ENCODE results near the gene SPEG.
"Not testable (repeated sequence)": the region's sequence is repeated elsewhere in the genome, so short reads cannot be mapped to it uniquely, and the experiment has no call there.

The SPEG gene

GRCh38 chr2:219434718-219435525, at the start of gene SPEG:
Gene SPEG, plus strand, starts transcription at chr2:219434843. Its CDS starts 135 bp downstream, at chr2:219434978.
- FAIRE-seq: no peak

GRCh38 chr2:219384859-219385258, 49.8 kb upstream of the SPEG start:
- FAIRE-seq: no peak

- FAIRE-seq: no peak
These were observed 48.6 kb upstream of the SPEG start for GRCh38 chr2:219385958-219386520.

DNA sequence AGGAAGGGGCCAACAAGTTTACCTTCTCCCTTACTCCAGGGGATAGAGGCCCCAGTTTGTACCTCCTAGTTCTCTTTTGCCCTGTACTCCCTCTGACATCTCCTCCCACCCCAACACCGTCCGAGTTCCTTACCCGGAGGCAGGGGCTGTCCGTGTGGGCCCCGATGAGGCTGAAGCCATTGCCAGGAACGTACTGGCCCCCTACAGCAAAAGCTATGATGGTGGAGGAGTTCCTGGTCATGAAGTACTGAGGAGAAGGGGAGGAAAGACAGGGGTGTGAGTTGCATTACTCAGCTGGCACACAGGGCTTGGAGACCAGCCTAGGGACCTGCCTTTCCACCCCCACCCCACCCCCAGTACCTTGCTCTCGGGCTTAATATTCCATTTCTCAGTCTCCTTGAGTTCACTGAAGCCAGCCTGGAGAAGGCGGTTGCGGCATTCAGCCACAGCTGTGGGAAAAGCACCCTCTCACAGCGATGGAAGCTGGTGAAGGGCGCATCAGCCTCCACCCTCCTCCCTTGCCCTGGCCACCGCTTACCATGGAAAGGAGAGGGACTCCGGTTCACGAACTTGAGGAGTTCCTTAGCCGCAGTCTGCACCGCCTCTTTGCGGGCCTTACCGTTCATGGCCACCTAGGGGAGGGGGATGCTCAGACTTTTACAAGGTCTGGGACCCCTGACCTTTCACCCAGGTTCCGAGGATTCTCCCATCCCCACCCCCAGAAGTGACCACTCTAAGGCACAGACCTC, 47.9 kb upstream of the SPEG start:
- FAIRE-seq: no peak

DNA sequence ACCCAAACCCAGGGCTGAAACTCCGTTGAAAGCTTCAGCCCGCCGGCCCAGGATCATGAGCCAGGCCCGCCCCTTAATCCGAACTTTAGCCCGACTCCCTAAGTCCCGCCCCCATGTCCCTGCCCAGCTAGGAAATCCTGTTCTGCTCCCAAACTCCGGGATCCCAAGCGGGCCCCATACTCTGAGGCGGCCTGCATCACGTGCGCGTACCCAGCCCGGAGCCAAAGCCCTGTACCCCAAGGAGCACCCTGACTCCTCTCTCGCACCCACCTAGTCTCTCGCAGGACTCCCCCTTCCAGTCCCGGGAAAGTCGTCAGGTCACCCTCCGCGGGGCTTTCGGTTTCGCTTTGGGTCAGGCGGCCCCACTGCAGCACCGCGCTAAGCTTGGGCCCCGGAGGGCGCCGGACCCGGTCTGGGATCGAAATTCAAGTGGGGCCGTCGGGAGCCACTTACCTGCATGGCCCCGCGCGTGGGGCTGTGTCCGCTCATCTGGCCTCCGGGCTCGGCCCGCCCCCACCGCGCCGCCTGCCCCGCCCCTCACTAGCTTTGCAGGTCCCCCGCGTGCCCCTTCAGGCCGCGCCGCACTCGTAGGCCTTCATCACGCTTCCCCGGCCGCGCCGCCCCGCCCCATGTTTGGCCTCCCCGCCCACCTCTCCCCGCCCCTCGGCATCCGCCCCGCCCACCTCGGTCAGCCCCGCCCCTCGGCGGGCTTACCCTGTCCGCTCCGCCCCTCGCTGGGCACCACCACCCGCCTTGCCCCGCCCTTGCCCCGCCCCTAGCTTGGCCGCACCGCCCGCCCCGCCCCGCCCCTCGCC, 47.1 kb upstream of the SPEG start, which contains the start of gene DNPEP:
Gene DNPEP (minus strand): TSS at position 607 of the 815 bp plus-strand sequence. CDS start 118 bp downstream, at position 489.
- no peak for FAIRE-seq

DNA sequence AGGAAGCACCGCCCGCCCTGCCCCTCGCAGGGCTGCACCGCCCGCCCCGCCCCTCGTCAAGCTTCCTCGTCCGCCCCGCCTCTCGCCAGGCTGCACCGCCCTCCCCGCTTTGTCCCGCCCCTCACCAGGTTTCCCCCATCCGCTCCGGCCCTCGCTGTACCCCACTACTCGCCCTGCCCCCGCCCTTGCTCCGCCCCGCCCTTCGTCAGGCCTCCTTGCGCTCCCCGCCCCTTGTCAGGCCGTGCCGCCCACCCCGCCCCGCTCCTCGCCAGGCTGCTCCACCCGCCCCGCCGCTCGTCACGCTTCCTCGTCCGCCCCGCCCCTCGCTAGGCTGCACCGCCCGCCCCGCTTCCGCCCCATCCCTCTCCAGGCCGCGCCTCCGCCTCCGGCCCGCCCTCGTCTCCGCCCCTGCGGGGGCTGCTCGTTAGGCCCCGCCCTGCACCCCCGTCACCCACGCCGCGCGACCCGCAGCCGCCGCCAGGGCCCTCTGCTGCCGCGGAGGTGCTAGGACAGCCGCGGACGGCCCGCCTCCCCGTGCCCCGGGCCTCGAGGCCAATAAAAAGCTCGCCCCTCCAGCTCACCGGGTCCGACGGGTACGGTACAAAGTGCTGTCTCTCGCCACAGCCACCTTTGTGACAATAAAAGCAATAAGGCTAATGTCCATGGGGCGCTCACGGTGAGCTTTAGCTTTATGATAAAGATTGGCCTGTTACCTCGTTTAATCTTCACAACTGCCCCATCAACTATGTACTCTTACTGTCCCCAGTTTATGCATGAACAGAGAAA, 46.3 kb upstream of the SPEG start:
- no peak for FAIRE-seq

DNA sequence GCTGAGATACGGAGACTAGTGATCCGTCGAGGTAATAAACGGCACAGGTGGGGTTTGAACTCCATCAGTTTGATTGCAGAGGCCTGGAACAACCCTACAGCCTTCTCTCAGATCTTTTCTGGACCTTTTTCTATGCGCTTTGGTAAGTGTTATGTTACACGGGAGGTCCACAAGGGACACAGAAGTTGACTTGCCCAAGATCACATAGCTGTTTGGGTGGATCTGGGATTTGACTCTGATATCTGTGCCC, 45.8 kb upstream of the SPEG start:
- FAIRE-seq: no peak

DNA sequence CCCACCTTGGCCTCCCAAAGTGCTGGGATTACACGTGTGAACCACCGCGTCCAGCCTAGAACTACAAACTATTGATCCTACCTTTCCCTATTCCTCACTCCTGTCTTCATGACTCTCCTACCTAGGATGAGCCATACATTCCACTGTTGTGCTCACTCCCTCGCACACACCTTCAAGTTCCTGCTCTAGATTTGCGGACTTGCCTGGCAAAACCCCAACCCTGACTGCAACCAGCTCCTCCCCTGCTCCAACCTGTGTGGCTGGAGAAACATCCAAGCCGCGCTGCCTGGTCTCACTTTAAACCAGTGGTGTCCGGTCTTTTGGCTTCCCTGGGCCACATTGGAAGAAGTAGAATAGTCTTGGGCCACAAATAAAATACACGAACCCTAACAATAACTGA, 41.9 kb upstream of the SPEG start:
- FAIRE-seq: no peak

DNA sequence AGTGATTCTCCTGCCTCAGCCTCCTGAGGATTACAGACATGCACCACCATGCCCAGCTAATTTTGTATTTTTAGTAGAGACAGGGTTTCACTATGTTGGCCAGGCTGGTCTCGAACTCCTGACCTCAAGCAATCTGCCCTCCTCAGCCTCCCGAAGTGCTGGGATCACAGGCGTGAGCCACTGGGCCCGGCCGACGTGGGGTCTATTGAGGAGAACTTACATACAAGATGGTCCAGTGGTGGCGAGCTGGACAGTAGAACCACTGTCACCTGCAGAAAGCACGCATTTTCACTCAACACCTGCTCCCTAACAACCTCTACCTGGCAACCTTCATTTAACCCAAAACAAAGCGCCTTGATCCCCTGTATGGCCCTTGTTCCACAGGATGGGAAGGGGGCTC, 39.6 kb upstream of the SPEG start:
- not testable (repeated sequence) for FAIRE-seq

GRCh38 chr2:219395609-219396008, 39.0 kb upstream of the SPEG start:
- no peak for FAIRE-seq

- no peak for FAIRE-seq
These were observed 37.7 kb upstream of the SPEG start for GRCh38 chr2:219396863-219397457.

- no peak for FAIRE-seq
These were observed 35.8 kb upstream of the SPEG start for GRCh38 chr2:219398721-219399363.

DNA sequence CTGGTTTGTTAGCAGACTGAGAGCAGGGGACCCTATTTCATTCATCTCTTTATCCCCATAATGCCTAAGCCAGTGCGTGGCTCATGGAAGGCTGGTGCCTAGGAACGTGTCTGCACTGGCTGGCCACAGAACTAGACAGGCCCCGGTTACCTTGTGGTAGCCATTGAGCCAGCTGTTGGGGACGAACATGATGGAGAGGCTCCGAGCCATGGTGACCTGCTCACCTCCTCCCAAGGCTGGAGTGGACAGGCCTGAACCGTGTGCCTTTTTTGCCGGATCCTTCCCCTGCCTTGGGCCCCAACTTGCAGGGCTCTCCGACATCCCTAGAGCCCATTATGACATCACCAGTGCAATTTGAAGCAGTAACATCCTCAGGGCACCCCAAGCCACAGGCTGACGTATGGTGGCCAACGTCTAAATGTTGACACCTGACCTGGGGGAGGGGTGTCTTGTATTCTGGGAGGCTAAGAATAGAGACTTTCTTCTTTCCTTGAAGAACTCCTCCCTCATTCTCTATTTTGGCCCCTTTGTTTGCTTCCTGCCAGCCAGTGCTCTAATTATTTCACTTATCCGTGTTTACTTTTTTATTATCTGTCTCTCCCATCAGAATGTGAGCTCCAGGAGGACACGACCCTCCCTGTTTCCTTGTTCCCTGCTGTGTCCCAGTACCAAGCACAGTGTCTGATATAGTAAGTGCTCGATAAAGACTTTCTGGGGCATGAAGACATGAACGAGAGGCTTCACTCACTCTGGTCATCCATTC, 34.7 kb upstream of the SPEG start:
- FAIRE-seq: no peak

- FAIRE-seq: no peak
These were observed 34.1 kb upstream of the SPEG start for GRCh38 chr2:219400562-219400961.

DNA sequence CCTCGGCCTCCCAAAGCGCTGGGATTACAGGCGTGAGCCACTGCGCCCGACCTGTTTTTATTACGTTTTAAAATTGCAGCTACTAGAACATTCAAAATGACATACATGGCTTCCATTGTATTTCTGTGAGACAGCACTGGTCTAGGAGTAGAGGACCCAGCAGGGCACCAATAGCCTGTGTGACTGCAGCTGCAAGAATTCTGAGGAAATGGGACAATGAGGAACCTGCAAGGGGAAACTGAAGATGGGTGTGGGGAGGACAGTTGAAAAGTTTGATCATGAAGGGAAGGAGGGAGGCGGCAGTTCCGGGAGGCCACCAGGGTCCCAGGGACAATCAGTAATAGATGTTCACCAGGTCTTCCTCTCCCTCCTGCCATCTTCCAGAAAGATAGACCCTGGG, 33.0 kb upstream of the SPEG start:
- FAIRE-seq: no peak

DNA sequence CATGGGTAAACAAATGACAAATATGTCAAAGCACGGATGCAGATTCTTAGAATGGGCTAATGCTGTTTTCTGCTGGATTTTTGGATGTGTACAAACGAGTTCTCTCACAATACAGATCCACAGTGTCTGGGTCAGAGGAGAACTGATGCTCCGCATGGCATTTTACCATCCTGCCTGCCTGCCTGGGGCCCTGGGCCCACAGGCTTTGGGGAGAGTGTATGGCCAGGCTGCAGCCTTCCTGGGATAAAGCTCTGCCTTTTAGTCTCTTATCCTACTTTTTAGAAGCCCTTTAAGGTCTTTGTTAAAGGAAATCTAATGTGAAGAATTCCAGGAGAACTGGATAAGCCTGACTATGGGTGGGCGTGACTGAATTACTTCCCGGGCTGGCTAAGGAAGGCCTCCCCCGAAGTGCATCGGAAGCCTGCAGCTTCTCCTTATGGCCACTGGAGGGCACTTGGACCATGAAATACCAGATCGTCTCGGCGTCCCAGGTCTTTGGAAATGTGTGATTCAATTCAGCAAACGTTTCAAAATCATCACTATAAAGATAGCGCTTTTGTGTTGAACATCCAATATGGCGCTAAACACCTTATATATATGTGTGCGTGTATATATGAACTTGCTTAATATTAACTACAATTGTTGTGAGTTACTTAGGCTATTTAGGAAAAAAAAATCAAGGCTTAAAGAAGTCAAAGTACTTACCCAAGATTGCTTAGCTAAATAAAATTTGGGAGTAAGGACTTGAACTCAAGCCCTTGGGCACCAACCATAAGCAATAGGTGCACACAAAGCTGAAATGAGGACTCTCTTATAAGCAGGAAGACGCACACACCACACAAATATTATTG, 31.8 kb upstream of the SPEG start:
- FAIRE-seq: peak; percentile 97

DNA sequence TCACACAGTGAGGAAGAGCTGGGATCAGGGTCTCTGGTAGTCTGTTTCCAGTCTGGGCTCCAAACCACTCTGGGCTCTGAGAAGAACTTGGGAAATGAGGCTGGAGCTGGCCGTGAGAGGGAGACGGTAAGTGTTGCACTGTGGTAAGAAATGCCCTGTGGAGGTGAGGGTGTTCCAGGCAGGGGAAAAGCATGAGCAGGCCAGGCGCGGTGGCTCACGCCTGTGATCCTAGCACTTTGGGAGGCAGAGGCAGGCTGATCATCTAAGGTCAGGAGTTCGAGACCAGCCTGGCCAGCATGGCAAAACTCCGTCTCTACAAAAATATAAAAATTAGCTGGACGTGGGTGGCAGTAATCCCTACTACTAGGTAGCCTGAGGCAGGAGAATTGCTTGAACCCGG, 30.8 kb upstream of the SPEG start:
- no peak for FAIRE-seq

- no peak for FAIRE-seq
These were observed 30.2 kb upstream of the SPEG start for GRCh38 chr2:219404291-219404910.

DNA sequence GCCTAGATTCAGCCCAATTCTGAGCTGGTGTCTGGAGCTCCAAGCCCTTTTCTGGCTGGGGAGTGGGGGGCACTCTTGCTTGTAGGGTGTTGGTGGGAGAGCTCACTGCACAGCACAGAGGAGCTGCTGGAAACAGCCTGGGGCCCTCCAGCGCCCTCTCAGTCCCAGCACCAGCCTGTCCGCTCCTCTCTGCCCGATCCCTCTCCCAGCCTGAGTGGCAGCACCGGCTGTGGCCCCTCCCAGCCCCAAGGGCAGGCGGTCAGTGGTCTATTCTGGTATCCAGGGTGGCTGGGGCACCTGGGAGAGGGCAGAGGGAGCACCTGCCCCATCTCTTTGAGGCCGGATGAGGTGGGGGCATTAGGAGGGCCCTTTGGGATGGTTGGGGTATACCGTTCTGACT, 29.7 kb upstream of the SPEG start:
- no peak for FAIRE-seq
